Stimulated activated CD8-positive, alpha-beta memory T cell treated with anti-CD3 and anti-CD28 coated beads, Interleukin-7, amount 100 ng/mL, for 24 hours (primary cell): ENCODE data around the gene FAM76A.
A peak's percentile ranks its signal among the peaks of the same experiment; 100 is the strongest.
"Not testable (repeated sequence)": the region's sequence is repeated elsewhere in the genome, so short reads cannot be mapped to it uniquely, and the experiment has no call there.

ENCODE experiments used
- DNase-seq: peaks from one replicate; pipeline ENCODE4 v3.0.0-alpha.2; 2020; ENCODE audit warnings: low read depth

The FAM76A gene

DNA sequence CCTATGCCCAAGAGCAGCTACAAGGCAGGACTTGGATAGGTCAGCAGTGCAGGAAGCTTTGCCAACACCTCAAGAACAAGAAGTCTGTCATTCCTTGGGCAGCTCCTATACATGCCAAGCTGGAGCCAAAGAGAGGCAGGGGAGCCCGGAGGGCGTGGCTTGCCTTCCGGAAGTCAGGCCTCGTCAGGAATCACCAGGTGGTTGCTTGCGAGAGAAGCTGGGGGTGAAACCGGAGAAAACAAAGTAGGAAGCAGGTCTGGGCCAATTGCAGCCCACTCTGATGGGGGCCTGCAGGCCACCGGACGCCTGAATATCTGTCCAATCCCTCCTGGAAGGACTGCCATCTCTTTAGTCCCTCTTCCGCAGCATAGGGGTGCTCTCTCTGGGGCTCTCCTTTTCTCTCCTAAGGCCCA, 794 bp upstream of the FAM76A start:
- DNase-seq: no peak

DNA sequence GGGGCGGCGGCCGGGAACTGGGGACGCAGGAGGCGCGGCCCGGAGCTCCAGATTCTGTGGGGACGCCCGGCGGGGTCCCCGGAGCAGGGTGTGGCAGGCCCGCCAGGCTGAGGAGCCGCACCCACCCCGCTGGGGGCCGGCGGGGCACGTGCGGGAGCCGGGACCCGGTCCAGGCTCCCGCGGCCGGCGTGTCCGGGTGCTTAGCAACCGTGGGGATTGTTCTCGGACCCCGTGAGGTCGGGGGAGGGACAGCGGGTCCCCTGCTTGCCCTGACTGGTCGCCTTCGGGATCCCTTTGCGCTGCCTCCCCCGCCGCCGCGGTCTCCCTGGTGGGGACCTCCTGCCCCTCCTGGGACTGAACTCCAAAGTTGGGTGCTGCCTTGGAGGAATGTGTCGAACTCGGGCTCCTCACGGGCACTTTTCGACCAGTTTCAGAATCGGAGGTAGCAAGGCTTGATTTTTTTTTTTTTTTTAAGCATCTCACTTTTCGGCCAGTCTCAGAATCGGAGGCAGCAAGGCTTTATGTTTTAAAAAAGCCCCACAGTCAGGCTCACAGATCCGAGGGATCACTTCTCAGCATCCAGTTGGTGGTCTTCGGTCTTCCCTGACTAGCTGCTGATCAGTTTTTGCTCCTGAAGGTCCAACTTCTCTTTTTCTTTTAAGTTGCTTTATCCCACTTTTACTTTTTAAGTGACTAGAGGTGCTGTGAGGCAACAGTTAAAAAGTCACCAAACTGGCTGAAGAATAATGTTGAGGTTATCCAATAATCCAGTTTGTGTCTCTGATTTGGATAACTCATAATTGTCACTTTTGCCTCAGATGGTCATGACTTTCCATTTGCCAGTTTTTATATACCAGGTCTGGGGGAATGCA, 648 bp downstream of the FAM76A start:
- DNase-seq: peak; percentile 10

DNA sequence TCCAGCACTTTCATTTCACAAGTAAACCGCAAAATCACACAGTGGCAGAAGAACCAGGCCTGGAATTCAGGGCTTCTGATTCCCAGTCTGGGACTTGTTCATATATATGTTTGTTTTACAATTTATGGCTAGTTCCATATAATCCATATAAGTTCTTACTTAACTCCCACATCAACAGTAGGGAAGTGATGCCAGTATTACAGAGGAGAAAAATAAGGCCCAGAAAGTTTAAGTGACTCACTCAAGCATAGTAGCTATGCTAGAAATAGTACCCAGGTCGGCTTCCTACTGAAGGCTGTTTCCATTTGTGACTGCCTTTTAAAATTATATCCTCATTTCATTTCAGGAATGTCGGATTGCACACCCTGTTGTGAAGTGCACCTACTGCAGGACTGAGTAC, 1.4 kb downstream of the FAM76A start:
- DNase-seq: no peak

DNA sequence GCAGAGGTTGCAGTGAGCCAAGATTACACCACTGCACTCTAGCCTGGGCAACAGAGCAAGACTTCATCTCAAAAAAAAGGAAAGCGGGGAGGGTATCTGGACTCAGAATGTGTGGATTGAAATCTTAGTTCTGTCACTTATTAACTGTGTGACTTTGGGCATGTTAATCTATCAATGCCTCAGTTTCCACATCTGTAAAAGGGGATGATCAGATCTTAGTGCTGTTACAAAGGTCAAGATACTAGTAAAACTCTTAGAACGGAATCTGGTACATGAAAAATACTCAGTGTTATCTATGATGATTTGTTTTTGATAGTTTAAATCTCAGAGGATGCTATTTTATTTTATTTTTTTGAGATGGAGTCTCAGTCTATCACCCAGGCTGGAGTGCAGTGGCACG, 10.5 kb downstream of the FAM76A start:
- DNase-seq: no peak

DNA sequence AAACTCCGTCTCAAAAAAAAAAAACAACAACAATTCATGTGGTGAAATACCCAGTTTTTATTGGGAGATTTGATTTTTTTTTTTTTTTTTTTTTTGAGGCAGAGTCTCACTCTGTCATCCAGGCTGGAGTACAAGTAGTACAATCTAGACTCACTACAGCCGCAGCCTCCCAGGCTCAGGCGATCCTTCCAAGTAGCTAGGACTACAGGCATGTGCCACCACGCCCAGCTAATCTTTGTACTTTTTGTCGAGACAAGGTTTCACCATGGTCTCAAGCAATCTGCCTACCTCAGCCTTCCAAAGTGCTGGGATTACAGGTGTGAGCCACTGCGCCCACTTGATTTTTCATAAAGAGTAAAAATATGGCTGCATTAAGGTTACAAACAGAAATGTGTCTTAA, 15.4 kb downstream of the FAM76A start:
- DNase-seq: no peak

DNA sequence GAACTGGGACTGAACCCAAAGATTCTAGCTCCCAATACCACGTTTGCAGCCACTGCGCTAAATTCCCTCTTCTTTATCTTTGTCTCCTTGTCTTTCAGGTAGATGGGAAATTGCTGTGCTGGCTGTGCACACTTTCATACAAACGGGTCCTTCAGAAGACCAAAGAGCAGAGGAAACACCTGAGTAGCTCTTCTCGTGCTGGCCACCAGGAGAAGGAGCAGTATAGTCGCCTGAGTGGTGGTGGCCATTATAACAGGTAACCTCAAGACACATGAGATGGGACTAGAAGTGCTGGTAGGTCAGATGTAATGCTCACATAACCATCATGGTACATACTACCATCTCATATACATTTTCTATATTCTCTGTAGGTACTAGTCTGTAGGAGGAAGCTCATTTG, 18.8 kb downstream of the FAM76A start:
- no peak for DNase-seq

DNA sequence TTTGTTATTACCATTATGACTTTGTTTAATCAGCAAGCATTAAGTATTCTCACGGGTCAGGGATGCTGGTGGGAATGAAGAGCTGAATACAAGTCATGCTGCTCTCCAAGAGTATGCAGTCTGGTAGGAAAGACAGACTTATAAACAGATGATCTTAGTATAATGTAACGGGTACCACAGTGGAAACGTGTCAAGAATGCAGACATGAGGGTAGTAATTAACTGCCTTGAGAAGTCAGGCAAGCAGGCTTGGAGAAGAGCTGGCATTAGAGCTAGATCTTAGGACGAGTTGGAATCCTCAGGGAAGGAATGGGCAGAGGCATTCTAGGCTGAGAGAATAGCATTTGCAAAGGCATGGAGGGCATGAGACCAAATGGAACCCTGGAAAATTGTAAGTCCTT, 19.7 kb downstream of the FAM76A start:
- DNase-seq: no peak

DNA sequence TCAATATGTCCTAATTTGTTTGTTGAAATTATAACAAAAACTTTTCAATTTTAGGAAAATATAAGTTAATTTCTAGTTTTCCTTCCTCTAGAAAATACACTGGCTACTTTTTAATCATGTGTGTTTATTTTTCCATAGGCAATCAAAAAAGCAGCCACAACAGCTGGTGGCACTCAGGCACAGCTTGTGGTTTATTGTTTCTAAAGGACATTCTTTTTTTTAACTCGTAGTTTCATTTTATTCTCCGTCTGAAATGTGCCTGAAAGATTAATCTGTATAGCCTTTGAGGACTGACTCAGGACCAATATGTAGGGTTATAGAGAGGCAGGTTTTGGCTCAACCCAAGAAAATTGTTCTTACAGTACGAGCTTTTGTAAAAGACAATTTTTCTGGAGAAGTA, 26.6 kb downstream of the FAM76A start:
- no peak for DNase-seq

DNA sequence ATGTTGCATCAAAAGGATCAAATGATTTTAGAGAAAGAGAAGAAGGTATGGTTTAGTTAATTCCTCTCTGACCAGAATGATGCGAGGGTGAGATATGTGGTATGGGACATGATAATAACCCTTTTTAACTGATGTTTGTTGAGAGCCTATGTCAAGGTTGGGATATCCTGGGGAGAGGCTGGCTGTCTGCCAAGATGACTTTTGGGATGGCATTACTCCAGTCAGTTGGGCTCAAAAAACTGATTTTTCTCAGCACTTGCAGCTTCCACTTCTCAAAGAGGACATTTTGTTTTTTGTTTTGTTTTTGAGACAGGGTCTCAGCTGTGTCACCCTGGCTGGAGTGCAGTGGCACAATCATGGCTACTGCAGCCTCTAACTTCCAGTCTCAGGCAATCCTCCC, 29.5 kb downstream of the FAM76A start:
- no peak for DNase-seq

DNA sequence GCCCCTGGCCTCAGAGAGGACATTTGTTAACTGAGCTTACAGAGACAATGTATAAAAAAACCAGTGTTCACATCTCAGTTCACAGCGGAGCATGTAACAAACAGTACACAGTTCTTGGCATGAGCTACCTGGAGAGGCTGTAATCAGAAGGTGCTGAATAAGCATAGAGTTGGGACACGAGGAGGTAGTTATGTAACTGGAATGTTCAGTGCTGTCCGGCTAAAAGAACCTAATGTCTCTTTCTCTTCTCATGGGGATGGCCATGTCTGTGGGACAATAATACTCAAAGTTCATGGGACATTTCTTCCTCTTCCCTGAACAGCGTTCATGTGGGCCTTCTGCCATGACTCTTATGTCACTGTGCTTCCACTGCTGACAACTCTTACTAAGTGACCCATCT, 30.1 kb downstream of the FAM76A start:
- DNase-seq: no peak

DNA sequence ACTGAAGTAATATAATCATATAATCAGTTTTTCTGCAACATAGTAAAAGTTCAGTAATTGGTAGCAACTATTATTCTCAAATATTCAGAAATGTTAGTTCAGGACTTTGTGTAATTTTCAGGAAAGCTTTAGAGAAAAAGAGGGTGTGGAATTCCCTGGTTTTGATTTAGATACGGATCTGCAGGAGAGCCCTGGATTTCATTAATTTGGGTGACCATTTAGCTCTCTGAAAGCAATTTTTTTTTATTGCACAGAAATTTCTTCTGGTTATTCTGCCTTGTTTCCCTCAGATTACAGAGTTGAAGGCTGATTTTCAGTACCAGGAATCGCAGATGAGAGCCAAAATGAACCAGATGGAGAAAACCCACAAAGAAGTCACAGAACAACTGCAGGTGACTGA, 33.5 kb downstream of the FAM76A start:
- no peak for DNase-seq

DNA sequence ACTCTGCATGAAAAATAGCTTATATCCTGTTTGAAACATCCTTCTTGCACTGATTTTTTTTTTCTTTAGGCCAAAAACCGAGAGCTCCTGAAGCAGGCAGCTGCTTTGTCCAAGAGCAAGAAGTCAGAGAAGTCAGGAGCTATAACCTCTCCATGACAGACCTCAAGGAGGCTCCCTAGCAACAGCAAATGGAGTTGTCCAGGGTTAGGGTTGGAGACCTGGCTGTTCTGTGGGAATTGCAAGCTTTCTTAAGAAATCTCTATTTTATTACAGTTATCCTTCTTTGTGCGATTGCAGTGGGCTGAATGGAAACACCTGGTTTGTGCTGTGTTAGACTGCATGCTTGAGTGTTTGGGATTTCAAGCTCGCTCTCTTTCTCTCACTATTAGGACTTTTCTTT, 34.7 kb downstream of the FAM76A start:
- DNase-seq: no peak

DNA sequence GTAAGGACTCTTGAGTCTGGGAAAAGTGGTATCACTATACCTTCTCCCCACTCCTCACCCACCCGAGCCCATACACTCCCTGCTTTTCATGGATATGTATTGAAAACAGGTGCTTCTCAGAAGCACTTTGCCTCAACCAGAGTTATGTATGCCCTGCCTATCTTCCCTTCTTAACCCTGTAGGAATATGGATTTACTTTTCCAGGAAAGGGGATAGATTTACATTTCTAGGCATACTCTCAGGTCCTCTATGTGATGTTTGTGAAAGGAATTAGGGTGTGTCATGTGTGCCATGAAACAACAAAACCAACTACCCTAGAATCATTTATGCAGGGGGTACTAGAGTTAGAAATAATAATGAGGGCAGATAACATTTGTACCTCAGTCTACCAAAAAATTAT, 36.3 kb downstream of the FAM76A start:
- DNase-seq: no peak

DNA sequence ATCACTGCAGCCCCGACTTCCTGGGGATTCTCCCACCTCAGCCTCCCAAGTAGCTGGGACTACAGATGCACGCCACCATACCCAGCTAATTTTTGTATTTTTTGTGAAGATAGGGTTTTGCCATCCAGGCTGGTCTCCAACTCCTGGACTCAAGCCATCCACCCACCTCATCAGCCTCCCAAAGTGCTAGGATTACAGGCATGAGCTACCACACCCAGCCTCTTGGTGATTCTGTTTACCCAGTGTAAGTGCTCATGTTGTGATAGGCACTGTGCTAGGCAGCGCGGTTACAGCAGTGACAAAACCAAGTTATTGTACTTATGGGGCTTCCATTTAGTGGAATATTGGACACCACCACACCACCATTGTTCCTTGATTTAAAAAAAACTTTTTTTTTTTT, 37.6 kb downstream of the FAM76A start:
- no peak for DNase-seq

DNA sequence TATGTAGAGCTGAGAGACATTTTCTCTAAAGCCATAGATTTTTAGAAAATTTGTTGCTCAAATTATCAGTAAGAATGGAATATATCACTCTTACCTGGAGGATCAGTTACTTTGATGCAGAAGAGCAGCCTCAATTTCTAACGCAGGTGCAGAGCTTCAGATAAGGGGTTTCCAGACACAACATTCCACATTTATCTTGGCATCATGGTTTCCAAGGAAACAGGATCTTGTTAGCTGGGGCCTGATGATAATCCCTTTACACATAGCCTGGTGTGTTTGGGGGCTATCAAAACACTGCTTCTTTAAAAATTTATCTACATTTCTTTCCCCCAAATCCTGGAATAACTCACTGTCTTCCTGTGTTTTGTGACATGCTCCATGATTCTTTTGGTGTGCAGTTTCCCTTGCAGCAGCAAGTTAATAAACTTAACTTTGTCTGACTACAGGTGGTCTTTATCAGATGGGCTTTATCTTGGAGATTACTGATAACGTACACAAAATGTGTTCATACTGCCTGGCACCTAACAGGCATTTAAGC, 44.6 kb downstream of the FAM76A start:
- no peak for DNase-seq

DNA sequence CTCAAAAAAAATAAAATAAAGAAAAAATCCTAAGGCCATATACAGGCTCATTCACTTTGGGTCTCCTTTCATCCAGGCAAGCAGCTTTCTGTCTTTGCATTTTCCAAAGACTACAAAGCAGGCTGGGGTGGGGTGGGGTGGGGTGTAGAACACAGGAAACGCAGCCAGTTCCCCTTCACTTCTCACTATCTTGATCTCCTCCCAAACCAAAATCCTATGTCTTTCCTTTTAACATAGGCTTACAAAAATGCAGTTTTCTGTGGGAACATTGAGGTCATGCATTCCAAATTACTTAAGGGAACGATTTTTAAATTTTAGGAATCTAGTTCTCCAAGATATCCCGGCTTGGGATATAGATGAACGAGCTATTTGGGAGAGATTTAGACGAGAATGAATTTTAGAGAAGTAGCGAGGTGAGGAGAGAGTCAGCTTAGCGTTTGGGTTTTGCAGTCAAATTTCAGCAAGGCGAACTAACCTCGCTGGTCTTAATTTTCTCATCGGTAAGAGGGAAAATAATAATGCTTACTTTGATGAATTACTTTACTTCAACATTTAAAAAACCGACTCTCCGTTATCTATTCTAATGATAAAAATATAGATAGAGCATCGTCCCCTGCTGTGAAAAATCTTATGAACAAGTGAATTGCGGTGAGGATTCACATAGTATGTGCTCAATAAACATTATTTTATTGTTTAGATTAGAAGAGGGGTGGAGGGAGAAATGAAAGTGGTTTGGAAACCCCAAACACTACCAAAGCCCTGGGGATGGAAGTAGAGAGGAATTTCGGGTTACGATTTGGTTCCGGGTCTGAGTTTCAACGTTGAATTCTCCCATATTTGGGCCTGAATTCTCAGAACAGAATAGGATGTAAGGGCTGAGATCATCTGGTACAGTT, 46.5 kb downstream of the FAM76A start:
- DNase-seq: no peak

DNA sequence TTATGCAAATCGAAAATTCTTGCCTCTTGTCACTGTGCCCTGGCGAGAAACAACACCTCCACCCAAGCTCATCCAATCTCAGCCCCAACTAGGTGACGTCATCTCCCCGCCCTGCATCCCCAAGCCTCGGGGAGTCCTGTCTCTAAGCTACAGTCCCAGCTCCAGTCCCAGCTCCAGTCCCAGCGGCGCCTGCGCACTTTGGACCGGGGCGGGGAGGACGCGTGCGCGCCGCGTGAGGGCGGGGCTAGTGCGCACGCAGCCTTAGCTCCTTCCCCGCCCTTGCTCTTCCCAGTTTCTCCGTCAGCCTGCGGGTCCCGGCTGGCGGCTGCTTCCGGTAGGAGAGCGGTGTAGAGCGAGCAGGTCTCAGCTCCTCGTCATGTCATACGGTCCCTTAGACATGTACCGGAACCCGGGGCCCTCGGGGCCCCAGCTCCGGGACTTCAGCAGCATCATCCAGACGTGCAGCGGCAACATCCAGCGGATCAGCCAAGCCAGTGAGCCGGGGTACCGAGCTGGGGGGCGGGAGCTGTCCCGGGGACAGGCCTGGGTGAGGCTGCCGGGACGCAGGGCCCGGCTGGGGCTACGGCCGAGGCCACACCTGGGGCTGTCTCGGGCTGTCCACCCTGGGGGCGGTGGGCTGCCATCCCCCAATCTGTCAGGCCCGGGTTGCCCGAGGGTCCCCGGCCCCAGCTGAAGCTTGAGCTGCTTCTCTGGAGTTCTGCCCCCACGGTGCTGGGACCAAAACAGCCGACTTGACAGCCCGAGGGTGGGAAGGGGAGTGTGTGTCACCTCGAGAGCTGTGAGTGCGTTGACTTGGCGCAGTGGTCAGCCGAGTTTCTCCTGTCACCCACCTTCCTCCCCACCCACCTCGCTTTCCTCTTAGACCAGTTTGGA, 47.4 kb downstream of the FAM76A start, which contains the start of gene STX12:
STX12 (plus strand) TSS at position 288 of the 894 bp plus-strand sequence; CDS start at position 377, 89 bp downstream.
- peak; percentile 98 for DNase-seq

DNA sequence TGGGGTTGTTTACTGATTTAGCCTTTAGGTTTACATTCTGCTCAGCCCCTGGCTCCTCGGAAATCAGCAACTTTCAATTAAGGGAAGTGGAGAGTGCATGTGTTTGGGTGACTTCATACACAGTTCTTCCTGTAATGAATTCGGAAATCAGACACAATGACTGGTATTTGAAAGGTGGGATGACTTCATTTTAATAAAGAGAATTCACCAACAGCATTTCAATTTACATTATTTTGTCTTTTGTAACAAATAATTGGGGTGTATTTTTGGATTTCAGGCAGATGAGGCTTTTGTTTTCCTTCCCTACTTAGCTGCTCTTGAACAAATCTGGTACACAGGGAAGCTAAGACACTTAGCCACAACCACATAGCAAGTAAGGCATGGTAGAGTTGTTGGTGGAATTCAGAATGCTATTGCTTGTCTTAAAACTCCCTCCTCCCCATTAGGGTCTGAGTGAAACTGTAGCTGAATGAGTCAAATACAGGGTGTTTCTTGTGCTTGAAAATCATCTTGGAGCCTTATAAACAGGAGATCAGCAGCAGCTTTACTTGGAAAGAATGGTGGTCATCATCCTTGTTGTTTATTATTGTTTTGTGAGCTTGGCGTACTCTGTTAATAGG, 48.2 kb downstream of the FAM76A start:
- no peak for DNase-seq

DNA sequence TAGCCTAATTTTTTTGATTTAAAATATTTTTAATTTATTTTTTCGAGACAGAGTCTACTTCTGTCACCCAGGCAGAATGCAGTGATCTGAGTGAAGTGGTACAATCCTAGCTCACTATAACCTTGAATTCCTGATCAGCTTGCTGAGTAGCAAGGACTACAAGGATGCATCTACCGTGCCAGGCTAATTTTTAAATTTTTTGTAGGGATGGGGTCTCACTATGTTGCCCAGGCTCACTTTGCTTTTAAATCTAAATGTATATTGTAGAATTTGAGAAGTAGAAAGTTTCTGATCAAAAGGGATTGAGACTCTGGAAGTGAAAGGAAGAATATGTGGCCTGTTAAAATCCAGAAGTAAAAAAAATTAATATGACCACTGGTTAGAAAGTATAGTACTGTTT, 48.9 kb downstream of the FAM76A start:
- no peak for DNase-seq

DNA sequence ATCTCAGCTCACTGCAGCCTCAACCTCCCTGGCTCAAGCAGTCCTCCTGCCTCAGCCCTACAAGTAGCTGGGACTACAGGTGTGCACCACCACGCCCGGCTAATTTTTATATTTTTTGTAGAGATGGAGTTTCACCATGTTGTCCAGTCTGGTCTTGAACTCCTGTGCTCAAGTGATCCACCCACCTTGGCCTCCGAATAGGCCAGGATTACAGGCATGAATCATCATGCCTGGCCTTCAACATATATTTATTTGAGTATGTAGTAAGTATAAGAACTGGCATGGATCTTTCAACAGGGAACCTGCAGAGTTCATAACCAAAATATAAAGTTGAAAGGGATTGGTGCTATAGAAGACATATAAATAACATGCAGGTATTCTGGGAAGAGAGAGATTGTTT, 49.6 kb downstream of the FAM76A start:
- DNase-seq: not testable (repeated sequence)

DNA sequence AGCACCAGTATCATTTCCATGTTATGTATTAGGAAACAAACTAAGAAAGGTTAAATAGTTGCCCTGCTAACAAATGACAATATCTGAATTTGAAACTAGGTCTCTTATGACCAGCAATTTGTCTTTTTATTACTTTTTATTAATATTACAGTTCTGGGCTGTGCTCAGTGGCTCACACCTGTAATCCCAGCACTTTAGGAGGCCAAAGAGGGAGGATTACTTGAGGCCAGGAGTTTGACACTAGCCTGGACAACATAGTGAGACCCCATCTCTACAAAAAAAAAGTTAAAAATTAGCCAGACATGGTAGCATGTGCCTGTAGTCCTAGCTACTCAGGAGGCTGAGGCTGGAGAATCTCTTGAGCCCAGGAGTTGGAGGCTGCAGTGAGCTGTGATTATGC, 50.5 kb downstream of the FAM76A start:
- not testable (repeated sequence) for DNase-seq
